Panc1 (cell line): ENCODE results near the gene MACROD1. TPM values are rescaled to one million over a fixed set of nuclear protein-coding genes. Genes with fewer than 3 reads are reported as not detected.

ENCODE experiments used
- ATAC-seq: fragments of 200-7000 bp; cut with Tn5 transposase; 2 replicates; pipeline ENCODE4 v1.9.1; 2020; ENCODE audit warnings: mild to moderate bottlenecking, moderate library complexity
- BruUV-seq: library from RNA; stranded (reverse); fragments of 400-500 nt; replicated peaks from 2 replicates; lab custom pipeline; 2021; lab: Mats Ljungman, UMichigan
- CTCF ChIA-PET: fragments of 300-600 bp; sonication (Branson Sonifier 250); formaldehyde crosslinking; loops from one replicate; lab custom pipeline; 2022; ENCODE audit warnings: antibody characterized with exemption; lab: Charles Lee
- POLR2A ChIA-PET: fragments of 300-600 bp; sonication (Branson Sonifier 250); formaldehyde crosslinking; loops from one replicate; lab custom pipeline; 2022; ENCODE audit warnings: antibody characterized with exemption; lab: Charles Lee
- DNase-seq: peaks from one replicate; pipeline ENCODE4 v3.0.0-alpha.2; 2010; ENCODE audit warnings: low read depth, low spot score
- H3K27ac ChIP-seq: 2 replicates; pipeline ENCODE4 v1.5.1; 2011; ENCODE audit warnings: mild to moderate bottlenecking, low read length, inconsistent platforms
- H3K27me3 ChIP-seq: fragments of 200-500 bp; sonication (Bioruptor generic); 2 replicates; pipeline ENCODE4 v1.6.0; 2014; ENCODE audit warnings: low read length, inconsistent platforms; ENCODE audit not compliant: control insufficient read depth, insufficient read depth
- H3K36me3 ChIP-seq: fragments of 200-500 bp; sonication (Bioruptor generic); 2 replicates; pipeline ENCODE4 v1.5.1; 2014; ENCODE audit warnings: inconsistent platforms, mild to moderate bottlenecking, low read length, moderate library complexity; ENCODE audit not compliant: control insufficient read depth, insufficient read depth
- H3K4me1 ChIP-seq: 2 replicates; pipeline ENCODE4 v1.5.1; 2011; ENCODE audit warnings: inconsistent platforms, mild to moderate bottlenecking, low read length, moderate library complexity; ENCODE audit not compliant: control insufficient read depth, insufficient read depth
- H3K4me3 ChIP-seq, 2 experiments: 2 replicates each; pipeline ENCODE4 v1.5.1; 2011 to 2012; ENCODE audit warnings: low read depth in 2 of 2, low read length in 2 of 2, mild to moderate bottlenecking in 2 of 2, inconsistent platforms in 1 of 2, moderate library complexity in 1 of 2
- H3K9me3 ChIP-seq: fragments of 200-500 bp; sonication (Bioruptor generic); 2 replicates; pipeline ENCODE4 v1.5.1; 2014; ENCODE audit warnings: low read depth, mild to moderate bottlenecking, inconsistent platforms, low read length, moderate library complexity; ENCODE audit not compliant: control insufficient read depth, insufficient read depth
- CTCF ChIP-seq: fragments of 450-650 bp; IDR thresholded peaks from 2 replicates; pipeline ENCODE4 v1.5.1; 2017; ENCODE audit warnings: mild to moderate bottlenecking
- POLR2AphosphoS5 ChIP-seq: IDR thresholded peaks from 2 replicates; pipeline ENCODE4 v1.6.1; 2012; ENCODE audit warnings: mild to moderate bottlenecking, low read depth, low read length, moderate library complexity
- REST ChIP-seq, 2 experiments: IDR thresholded peaks; 2 replicates each; pipeline ENCODE4 v1.6.1; 2011 to 2012; ENCODE audit warnings: low read depth in 2 of 2, control low read depth in 1 of 2, low read length in 1 of 2, mild to moderate bottlenecking in 1 of 2, moderate library complexity in 1 of 2; ENCODE audit not compliant: insufficient read depth in 1 of 2
- SIN3A ChIP-seq: IDR thresholded peaks from 2 replicates; pipeline ENCODE4 v1.6.1; 2012; ENCODE audit warnings: low read depth, mild to moderate bottlenecking, low read length, moderate library complexity, borderline replicate concordance; ENCODE audit not compliant: insufficient read depth
- TCF7L2 ChIP-seq: IDR thresholded peaks from 2 replicates; pipeline ENCODE4 v1.6.1; 2011; ENCODE audit warnings: mild to moderate bottlenecking, low read depth, low read length, inconsistent platforms
- in situ Hi-C: cut with HindIII; loops from 2 replicates; pipeline ENCODE4 v1.10.0; 2016; ENCODE audit warnings: low sequenced_read_pairs, low pct_unique_long_range_greater_than_20kb
- intact Hi-C: fragments of 100-400 bp; cut with micrococcal nuclease; formaldehyde crosslinking; loops from one replicate; pipeline ENCODE4 v1.10.0; 2022; ENCODE audit not compliant: unreplicated experiment
- total RNA-seq: library from RNA; stranded (reverse); gene quantifications from one replicate; pipeline ENCODE4 v1.2.1, GENCODE V29; 2021; ENCODE audit not compliant: unreplicated experiment

MACROD1 gene
- total RNA-seq, 1 experiment from 2014 or later = 16.8 TPM

DNA sequence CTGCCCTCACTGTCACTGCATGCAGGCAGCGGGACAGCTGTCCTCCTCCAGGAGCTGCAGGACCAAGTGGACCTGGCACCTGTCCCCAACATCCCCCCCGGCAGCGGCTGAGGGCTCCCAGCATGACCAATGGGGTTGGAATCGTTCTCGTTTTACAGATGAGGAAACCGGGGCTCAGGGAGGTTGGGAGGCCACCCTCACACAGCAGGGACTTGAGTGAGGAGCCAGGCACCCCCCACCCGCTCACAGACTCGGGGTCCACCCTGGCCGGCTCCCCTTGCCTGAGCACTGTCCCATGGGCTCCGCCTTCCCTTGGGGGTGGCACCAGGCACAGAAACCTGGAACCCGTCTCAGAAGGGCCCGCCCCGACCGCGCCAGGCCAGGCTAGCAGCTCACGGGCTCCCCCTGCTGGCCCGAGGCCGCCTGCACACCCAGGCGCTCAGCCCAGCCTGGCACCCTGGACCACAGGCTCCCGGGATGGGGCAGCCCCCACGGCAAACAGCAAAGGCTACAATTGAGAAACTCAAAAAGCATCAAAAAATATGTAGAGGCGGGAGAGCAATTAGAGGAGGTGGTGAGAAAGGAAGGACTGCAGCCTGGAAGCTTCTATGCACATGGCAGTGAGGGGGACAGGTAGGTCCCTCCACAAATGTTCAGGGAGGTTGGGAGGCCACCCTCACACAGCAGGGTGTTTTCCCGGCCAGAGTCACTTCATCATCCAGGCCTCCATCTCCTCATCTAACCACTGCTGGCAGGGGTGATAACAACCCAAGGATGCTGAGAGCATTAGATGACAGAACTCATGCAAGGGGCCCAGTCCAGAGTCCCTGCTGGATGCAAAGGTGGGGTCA, 12.8 kb downstream of the MACROD1 start:
- ChIA-PET POLR2A (no interaction called here), CTCF (interaction anchor here (0.5 to 1.0 kb wide), 4 partner anchors 32 to 498 kb away, joined by 3 read pairs; no protein-coding TSS in a partner anchor)
- DNase-seq (no peak), ATAC-seq (peak; percentile 91)
- TF ChIP-seq POLR2AphosphoS5 (no peak), REST (IDR thresholded peaks at IDR 0.05; ENCODE audit: insufficient read depth in 1 of 2, low read depth in 2 of 2, low read length in 1 of 2) (no peak), SIN3A (no peak), TCF7L2 (no peak), CTCF (peak; percentile 100)
- Histone ChIP-seq H3K4me3 (no peak overlapping the region), H3K27ac (no peak overlapping the region), H3K27me3 (no peaks in the 10 kb centered on the region), H3K36me3 (no peaks in the 10 kb centered on the region), H3K4me1 (peaks cover 13% of the 10 kb centered on the region), H3K9me3 (no peaks in the 10 kb centered on the region)
- BruUV-seq = no TSS peak
- intact Hi-C loops (loop anchor here (5.0 to 10.0 kb wide), 2 partner anchors 66 to 318 kb away; partner anchors contain the start of gene MARK2), in situ Hi-C loops (no loop called here)

DNA sequence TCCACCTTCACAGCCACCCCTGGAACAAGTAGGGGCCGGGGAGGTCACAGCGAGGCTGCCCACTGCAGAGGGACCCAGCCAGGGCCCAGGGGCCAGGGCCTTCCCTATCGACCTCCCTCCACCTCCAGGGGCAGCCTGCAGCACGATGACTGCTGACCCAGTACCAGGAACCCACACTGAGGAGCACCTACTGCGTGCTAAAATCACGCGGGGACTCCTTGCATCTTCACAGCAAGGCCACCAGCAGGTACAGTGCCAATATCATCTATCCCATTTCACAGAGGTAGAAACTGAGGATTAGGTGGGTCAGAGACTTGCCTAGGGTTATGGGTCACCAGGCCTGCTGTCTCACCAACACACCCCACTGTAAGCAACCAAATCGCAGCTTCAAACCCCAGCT, 14.6 kb downstream of the MACROD1 start:
- in situ Hi-C loops (no loop called here), intact Hi-C loops (loop anchor here (5.0 to 10.0 kb wide), 2 partner anchors 64 to 317 kb away; partner anchors contain the start of gene MARK2)
- POLR2A ChIA-PET = no interaction called here
- BruUV-seq = no TSS peak
- TF ChIP-seq TCF7L2 (no peak), SIN3A (no peak), REST (IDR thresholded peaks at IDR 0.05; ENCODE audit: insufficient read depth in 1 of 2, low read depth in 2 of 2, low read length in 1 of 2) (no peak), POLR2AphosphoS5 (no peak), CTCF (no peak)
- Histone ChIP-seq H3K9me3 (no peaks in the 10 kb centered on the region), H3K36me3 (no peaks in the 10 kb centered on the region), H3K4me1 (peaks cover 13% of the 10 kb centered on the region), H3K27me3 (no peaks in the 10 kb centered on the region), H3K4me3 (no peak overlapping the region), H3K27ac (no peak overlapping the region)
- DNase-seq = no peak
- CTCF ChIA-PET = interaction anchor here (0.6 kb wide), 1 partner anchor 212 kb away, joined by 3 read pairs; the partner anchor contains the start of gene NAA40
- no peak for ATAC-seq
